LNCaP clone FGC (cell line): ENCODE data around the gene CCDC137.
"Not testable (repeated sequence)": the region's sequence is repeated elsewhere in the genome, so short reads cannot be mapped to it uniquely, and the experiment has no call there.

Experiments used
- DNase-seq: peaks from one replicate; pipeline ENCODE4 v3.0.0-alpha.2; 2011; ENCODE audit warnings: low read depth
- H3K4me3 ChIP-seq: 2 replicates; pipeline ENCODE4 v1.5.1; 2011; ENCODE audit warnings: mild to moderate bottlenecking, low read depth, low read length, control low read depth
- TF ChIP-seq, protein P1 (sequence below): IDR thresholded peaks from 2 replicates; pipeline ENCODE4 v1.5.1; 2012; ENCODE audit warnings: mild to moderate bottlenecking; ENCODE audit not compliant: control insufficient read depth, insufficient read depth; ENCODE audit errors: extremely low read depth

Gene CCDC137

DNA sequence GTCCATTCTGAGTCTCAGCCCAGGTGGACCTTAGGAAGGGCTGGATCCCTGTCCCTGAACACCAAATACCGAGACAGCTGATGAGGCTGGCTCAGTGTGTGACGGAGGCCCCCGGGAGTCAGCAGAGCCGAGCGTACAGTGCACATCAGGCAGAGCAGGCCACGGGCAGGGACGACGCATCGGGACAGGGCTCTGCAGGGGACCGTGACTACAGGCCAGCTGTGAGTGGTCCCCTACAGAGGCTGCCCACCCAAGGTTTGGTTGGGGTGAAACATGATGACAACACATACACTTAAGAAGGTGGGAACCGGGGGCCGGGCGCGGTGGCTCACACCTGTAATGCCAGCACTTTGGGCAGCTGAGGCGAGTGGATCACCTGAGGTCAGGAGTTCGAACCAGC is 6.4 kb downstream of the CCDC137 start:
- H3K4me3 ChIP-seq: no peak overlapping the region
- no peak for DNase-seq
- TF ChIP-seq, protein P1, sequence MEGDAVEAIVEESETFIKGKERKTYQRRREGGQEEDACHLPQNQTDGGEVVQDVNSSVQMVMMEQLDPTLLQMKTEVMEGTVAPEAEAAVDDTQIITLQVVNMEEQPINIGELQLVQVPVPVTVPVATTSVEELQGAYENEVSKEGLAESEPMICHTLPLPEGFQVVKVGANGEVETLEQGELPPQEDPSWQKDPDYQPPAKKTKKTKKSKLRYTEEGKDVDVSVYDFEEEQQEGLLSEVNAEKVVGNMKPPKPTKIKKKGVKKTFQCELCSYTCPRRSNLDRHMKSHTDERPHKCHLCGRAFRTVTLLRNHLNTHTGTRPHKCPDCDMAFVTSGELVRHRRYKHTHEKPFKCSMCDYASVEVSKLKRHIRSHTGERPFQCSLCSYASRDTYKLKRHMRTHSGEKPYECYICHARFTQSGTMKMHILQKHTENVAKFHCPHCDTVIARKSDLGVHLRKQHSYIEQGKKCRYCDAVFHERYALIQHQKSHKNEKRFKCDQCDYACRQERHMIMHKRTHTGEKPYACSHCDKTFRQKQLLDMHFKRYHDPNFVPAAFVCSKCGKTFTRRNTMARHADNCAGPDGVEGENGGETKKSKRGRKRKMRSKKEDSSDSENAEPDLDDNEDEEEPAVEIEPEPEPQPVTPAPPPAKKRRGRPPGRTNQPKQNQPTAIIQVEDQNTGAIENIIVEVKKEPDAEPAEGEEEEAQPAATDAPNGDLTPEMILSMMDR: no peak

DNA sequence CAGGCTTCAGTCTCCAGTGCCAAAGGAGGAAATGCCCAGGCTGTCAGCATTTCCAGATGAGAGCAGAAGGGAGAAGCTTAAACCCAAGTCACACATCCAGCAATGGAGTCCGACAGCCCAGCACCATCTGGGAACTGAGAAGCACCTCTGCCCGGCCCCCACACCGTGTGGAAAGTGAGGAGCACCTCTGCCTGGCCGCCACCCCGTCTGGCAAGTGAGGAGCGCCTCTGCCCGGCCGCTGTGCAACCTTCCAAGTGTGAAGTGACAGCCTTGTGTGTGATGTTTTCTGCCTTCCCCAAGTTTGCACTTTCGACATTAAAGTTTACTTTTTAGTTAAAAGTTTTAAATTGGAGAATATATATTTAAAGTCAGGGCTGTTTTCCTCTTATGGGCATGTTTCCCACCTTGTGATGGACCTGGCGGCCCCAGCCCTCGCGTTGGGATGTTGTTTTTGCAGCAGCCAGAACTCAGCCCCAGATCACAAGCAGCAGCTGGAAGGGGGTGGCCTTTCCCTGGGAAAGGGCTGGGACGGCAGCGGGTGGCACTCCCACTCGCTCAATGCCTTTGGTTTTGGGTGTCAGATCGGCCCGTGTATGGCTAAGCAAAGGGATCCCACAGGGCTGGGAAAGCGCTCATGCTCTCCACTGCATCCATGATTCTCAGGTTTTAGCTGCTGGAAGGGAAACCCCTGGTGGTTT is 7.2 kb downstream of the CCDC137 start:
- TF ChIP-seq, protein P1: no peak
- no peak for DNase-seq
- no peak overlapping the region for H3K4me3 ChIP-seq

DNA sequence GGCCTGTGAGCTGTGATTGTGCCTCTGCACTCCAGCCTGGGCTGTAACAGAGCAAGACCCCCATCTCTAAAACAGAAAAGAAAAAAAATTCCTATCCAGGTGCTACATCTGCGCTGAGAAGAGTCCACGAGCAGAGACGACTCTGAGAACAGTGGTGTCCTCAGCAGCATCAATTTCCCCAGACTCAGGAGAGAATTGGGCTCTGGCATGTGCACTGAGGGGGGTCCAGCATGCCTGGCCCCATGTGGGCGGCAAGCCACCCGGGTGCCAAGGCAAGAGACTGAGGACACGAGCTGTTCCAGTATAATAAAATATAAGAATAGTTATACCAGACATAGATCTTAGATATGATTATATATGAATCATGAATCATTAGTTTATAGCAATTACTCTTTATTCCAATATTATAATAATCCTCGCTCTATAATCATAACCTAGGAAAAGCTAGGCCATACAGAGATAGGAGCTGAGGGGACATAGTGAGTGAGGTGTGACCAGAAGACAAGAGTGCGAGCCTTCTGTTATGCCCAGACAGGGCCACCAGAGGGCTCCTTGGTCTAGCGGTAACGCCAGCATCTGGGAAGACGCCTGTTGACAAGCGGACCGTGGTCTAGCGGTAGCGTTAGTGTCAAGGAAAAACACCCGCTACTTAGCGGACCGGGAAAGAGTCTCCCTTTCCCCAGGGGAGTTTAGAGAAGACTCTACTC is 9.1 kb downstream of the CCDC137 start:
- TF ChIP-seq, protein P1: peak; percentile 45
- not testable (repeated sequence) for DNase-seq, H3K4me3 ChIP-seq

DNA sequence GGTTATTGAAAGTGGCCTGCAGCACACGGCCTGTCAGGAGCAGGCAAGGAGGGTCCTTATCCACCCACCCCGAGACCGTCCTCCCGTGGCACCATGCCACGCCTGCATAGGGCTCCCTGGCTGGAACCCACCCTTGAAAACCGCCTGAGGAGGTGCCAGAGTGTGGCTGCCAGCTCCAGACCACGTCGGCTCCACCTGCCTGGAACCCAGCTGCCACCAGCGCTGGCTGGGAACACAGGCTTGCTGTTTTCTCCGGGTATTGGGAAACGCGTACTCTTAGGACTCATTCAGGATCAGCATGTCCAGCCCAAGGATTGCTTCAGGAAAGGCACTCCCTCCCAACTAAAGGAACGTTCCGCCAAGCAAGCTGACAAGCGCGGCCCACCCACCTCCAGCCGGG is 10.4 kb downstream of the CCDC137 start:
- TF ChIP-seq, protein P1: no peak
- no peak overlapping the region for H3K4me3 ChIP-seq
- DNase-seq: no peak

DNA sequence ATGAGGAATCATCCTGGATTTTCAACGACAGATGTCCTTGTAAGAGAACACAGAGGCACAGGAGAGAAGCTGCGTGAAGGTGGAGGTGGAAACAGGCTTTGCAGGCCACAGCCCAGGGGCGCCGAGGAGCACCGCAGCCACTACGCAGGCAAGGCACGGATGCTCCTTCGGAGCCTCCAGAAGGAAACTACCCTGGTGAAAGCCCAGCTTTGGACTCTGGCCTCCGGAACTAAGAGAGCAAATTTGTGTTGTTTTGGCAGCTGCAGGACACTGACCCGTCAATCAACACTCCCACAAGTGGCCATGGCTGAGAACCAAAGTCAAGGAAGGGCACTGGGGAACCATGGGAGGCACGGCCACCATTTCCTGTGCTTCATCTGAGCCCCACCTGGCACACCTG is 13.6 kb downstream of the CCDC137 start:
- no peak overlapping the region for H3K4me3 ChIP-seq
- TF ChIP-seq, protein P1: no peak
- no peak for DNase-seq

DNA sequence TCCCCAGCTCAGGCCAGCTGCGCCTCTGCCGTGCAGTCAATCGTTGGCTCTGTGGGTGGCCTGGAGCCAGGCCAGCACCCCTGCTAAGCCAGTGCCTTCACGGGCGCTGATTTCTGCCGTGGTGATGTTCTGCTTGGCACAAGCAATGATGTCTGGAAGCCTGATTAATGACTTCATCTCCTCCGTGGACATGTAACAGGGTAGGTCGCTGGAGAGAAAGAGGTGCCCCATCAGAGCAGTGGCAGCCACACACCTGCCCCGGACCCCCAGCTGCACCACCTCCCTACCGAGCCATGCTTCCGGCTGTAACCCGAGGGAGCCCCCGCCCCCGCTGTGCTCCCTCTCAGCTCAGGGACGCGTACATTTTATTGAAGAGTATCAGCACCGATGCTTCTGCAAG is 15.1 kb downstream of the CCDC137 start:
- no peak for DNase-seq
- TF ChIP-seq, protein P1: no peak
- no peak overlapping the region for H3K4me3 ChIP-seq

DNA sequence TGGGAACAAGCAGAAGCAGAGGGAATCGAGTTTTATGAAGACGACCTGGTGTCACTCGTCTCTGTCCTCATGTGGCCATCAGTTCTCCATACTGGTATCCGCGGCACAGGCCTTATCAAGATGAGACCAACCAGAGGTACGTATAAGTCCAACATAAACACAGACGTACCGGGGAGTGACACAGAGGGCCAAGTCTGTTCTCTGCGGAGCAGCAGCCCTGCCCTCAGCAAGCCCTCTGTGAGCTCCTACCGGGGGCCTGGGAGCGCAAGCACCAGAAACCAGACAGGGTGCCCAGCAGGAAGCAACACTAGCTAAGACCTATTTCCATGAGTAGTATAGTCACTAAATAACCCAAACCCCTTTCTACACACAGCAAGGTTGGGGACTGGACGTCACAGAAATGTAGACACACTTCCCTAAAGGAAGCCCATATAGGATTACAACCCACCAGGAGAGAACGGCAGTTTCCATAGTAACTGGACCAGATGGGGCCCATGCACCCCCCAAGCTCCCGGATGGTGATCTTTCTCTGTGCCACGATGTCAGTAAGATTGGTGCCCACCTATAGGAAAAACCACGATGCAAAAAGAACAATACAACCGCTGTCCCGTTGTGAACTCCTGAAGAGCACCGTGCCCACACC is 16.1 kb downstream of the CCDC137 start:
- H3K4me3 ChIP-seq: peak overlapping the region; percentile 99
- TF ChIP-seq, protein P1: no peak
- DNase-seq: no peak
